ENCODE measurements around the gene PARVB.

GRCh38 chr22:44139773-44140172 is 115.7 kb downstream of the PARVB start:
- no peak for TF ChIP-seq CTCF (conservative IDR thresholded peaks at IDR 0.05; ENCODE audit: low read depth, low read length)
- TF ChIP-seq EZH2 (IDR thresholded peaks at IDR 0.05; ENCODE audit: low read length, unreplicated experiment) = no peak
- TF ChIP-seq EZH2phosphoT487 (IDR thresholded peaks at IDR 0.05; ENCODE audit: borderline replicate concordance, low read length) = no peak

Measured in PC-3 (cell line).